Ovary (tissue), 3 donors: Measurements from ENCODE around the gene ME1.
"Not testable (repeated sequence)": the region's sequence is repeated elsewhere in the genome, so short reads cannot be mapped to it uniquely, and the experiment has no call there.

Source experiments
- CTCF ChIP-seq, 3 donors: fragments of 450-650 bp in 2 of 3; fragments of 200-600 bp in 1 of 3; IDR thresholded peaks; one replicate each; pipeline versions ENCODE4 v1.5.1 to v1.8.0; 2016 to 2022; ENCODE audit warnings: antibody characterized with exemption in 3 of 3, mild to moderate bottlenecking in 1 of 3
- EP300 ChIP-seq: sonication (generic); formaldehyde crosslinking; IDR thresholded peaks from one replicate; pipeline ENCODE4 v1.6.1; 2017; ENCODE audit warnings: antibody characterized with exemption
- POLR2A ChIP-seq: fragments of 450-650 bp; IDR thresholded peaks from one replicate; pipeline ENCODE4 v1.6.1; 2017; ENCODE audit warnings: antibody characterized with exemption, mild to moderate bottlenecking, moderate library complexity
- donor health status: DM: no; HTN: no; CAD: no.

- TF ChIP-seq CTCF (IDR thresholded peaks at IDR 0.05); POLR2A; EP300: not testable (repeated sequence)
Measured at GRCh38 chr6:83191974-83192373, 238.9 kb downstream of the ME1 start.
